Left ventricle myocardium inferior (tissue), 1 donor: ENCODE measurements around the gene PRKCE. TPM values are rescaled to one million over a fixed set of nuclear protein-coding genes. Genes with fewer than 3 reads are reported as not detected.

Experiments used
- DNase-seq: peaks from one replicate; pipeline ENCODE4 v3.0.0-alpha.2; 2020
- H3K27ac ChIP-seq: fragments of 200-600 bp; replicated peaks from 2 replicates; pipeline ENCODE4 v1.8.0; 2021
- H3K27me3 ChIP-seq: fragments of 200-600 bp; 2 replicates; pipeline ENCODE4 v1.8.0; 2021; ENCODE audit warnings: low read depth
- H3K36me3 ChIP-seq: fragments of 200-600 bp; 2 replicates; pipeline ENCODE4 v1.8.0; 2021
- H3K4me1 ChIP-seq: fragments of 200-600 bp; 2 replicates; pipeline ENCODE4 v1.8.0; 2021
- H3K4me3 ChIP-seq: fragments of 200-600 bp; 2 replicates; pipeline ENCODE4 v1.8.0; 2021; ENCODE audit warnings: mild to moderate bottlenecking, moderate library complexity
- H3K9me3 ChIP-seq: fragments of 200-600 bp; replicated peaks from 2 replicates; pipeline ENCODE4 v1.8.0; 2021
- CTCF ChIP-seq: fragments of 200-600 bp; IDR thresholded peaks from 2 replicates; pipeline ENCODE4 v1.8.0; 2021; ENCODE audit warnings: antibody characterized with exemption, mild to moderate bottlenecking, borderline replicate concordance
- intact Hi-C: fragments of 100-400 bp; cut with micrococcal nuclease; formaldehyde crosslinking; loops from one replicate; pipeline ENCODE4 v1.11.0; 2022
- total RNA-seq: library from RNA; stranded (reverse); fragmentation: NEBNext Ultra II Directional; extraction: Animal tissue kit (Norgen Biotek cat#: 25700); gene quantifications from one replicate; pipeline ENCODE4 v1.2.1, GENCODE V29; 2021
- donor health status: DM: no; HTN: yes; CAD: no; lungs with severe emphysema.

PRKCE gene
- total RNA-seq, 1 donor from 2014 or later, result 14.7 TPM

GRCh38 chr2:45643095-45643494 lies 8.4 kb upstream of the PRKCE start:
- no peak overlapping the region for H3K27ac ChIP-seq

DNA sequence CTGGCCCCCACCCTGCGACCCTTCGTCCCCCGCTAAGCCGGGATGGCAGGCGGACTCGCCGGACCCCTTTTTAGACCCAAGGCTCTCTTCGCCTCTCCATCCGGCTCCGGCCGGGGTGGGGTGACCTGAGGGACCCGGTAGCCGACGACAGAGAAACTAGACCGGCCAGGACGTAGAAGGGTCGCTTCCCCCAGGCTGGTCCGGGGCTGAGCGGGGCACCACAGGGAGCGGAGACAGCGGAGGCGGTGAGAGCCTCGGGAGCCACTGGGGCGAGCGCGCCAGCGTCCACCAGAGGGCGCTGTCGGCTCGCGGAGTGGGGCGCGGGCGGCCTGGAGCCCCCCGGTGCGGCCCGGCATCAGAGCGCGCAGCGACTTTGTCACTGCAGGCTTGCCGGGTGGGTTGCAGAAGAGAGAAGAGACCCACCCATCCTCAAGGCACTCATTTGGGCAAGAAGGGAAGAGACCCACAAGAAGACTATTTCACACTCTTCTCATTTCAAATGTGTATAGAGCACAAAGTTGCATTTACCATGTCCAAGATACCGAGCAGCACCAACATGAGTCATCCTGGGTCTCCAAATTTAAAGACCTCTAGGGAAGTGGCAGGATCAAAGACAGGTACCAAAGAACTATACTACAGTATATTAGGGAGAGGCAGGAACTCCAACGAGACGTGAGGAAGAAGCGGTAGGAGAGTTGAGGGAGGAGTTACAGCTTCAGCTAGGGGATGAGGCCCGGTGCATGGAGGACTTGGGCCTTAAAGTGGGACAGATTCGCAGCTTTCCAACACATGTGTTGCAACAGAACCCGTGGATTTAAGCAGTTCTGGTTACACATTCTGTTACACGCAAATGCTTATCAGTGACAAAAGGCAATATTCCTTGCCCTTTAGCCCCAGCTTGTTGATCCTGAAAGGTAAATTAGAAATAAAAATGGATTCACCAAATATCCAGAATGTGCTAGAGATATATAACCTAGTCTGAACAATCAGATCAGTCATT lies 7.6 kb upstream of the PRKCE start:
- no peak overlapping the region for H3K27ac ChIP-seq
- peaks cover 27% of the 10 kb centered on the region for H3K4me1 ChIP-seq
- peaks cover 18% of the 10 kb centered on the region for H3K27me3 ChIP-seq
- H3K9me3 ChIP-seq, result no peaks in the 10 kb centered on the region
- peaks cover 3% of the 10 kb centered on the region for H3K36me3 ChIP-seq
- intact Hi-C loops, result loop anchor here (5.0 kb wide), 1 partner anchor 293 kb away; no protein-coding TSS in a partner anchor
- TF ChIP-seq CTCF, result peak; percentile 98
- peak overlapping the region; percentile 71 for H3K4me3 ChIP-seq
- DNase-seq, result peak; percentile 70

More at GRCh38 chr2:45643095-45643494, 8.4 kb upstream of the PRKCE start:
- Histone ChIP-seq H3K36me3 (no peaks in the 10 kb centered on the region), H3K27me3 (peaks cover 18% of the 10 kb centered on the region), H3K4me1 (peaks cover 19% of the 10 kb centered on the region), H3K4me3 (peak overlapping the region; percentile 71), H3K9me3 (no peaks in the 10 kb centered on the region)
- DNase-seq, result no peak
- intact Hi-C loops, result loop anchor here (5.0 kb wide), 1 partner anchor 294 kb away; no protein-coding TSS in a partner anchor
- no peak for TF ChIP-seq CTCF

- Histone ChIP-seq H3K4me3 (no peak overlapping the region), H3K9me3 (no peaks in the 10 kb centered on the region), H3K4me1 (peaks cover 45% of the 10 kb centered on the region), H3K27me3 (peaks cover 18% of the 10 kb centered on the region), H3K36me3 (peaks cover 3% of the 10 kb centered on the region), H3K27ac (no peak overlapping the region)
- no peak for DNase-seq
- no peak for TF ChIP-seq CTCF
- intact Hi-C loops, result loop anchor here (5.0 kb wide), 1 partner anchor 126 kb away; no protein-coding TSS in a partner anchor
Measured at GRCh38 chr2:45646289-45646688, 5.2 kb upstream of the PRKCE start.

- intact Hi-C loops, result loop anchor here (5.0 kb wide), 1 partner anchor 125 kb away; no protein-coding TSS in a partner anchor
- peaks cover 56% of the 10 kb centered on the region for H3K4me1 ChIP-seq
- peaks cover 11% of the 10 kb centered on the region for H3K27me3 ChIP-seq
- peaks cover 3% of the 10 kb centered on the region for H3K36me3 ChIP-seq
- no peak for TF ChIP-seq CTCF
- DNase-seq, result no peak
- no peaks in the 10 kb centered on the region for H3K9me3 ChIP-seq
- H3K4me3 ChIP-seq, result no peak overlapping the region
- no peak overlapping the region for H3K27ac ChIP-seq
Measured at GRCh38 chr2:45647356-45647755, 4.1 kb upstream of the PRKCE start.

DNA sequence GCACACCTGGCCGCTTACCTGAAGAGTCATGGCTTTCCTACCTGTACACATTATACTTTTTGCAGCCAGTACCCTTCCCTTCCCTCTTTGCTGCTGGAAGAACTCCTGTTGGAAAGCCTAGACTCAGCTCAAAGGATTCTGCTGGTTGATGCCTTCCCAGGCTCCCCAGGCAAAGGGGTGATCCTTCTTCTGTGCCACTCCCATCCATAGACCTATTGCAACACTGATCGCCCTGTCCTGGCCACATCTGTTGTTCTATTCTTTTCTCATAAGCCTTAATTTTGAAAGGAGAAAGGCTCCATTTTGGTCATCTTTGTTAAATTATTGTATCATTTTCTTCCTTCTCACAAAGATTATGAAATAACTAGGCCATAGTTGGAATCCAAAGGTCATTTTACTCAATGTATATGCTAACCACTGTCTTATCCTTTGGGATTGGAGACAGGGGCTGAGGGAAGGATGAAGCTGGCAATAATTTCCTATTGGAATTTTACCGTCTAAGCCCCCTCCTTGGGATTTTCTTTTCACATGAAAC lies 3.4 kb upstream of the PRKCE start:
- Histone ChIP-seq H3K4me3 (no peak overlapping the region), H3K4me1 (peaks cover 61% of the 10 kb centered on the region), H3K36me3 (peaks cover 3% of the 10 kb centered on the region), H3K27ac (no peak overlapping the region), H3K9me3 (no peaks in the 10 kb centered on the region), H3K27me3 (peaks cover 4% of the 10 kb centered on the region)
- intact Hi-C loops, result loop anchor here (5.0 kb wide), 1 partner anchor 124 kb away; no protein-coding TSS in a partner anchor
- no peak for TF ChIP-seq CTCF
- DNase-seq, result no peak
